ENCODE measurements around the gene PCDHGB3. TPM values are rescaled to one million over a fixed set of nuclear protein-coding genes. Genes with fewer than 3 reads are reported as not detected.

Gene PCDHGB3
- polyA plus RNA-seq, 1 donor from 2014 or later, result not detected

- peaks cover 15% of the 10 kb centered on the region for H3K9me3 ChIP-seq (ENCODE audit: low read length)
- H3K4me3 ChIP-seq (ENCODE audit: low read length), result peak within 1 kb of the TSS; percentile 15
- no peaks in the 10 kb centered on the region for H3K9me2 ChIP-seq (ENCODE audit: insufficient read depth, low read length)
- H2AFZ ChIP-seq (ENCODE audit: low read depth, low read length), result no peak within 1 kb of the TSS
- no peak within 1 kb of the TSS for H3K4me2 ChIP-seq (ENCODE audit: low read length)
- H3F3A ChIP-seq (ENCODE audit: insufficient read depth, low read length, poor library complexity, severe bottlenecking), result no peaks in the 10 kb centered on the region
- TF ChIP-seq EP300 (conservative IDR thresholded peaks at IDR 0.05; ENCODE audit: poor library complexity, severe bottlenecking) (no peak), SMC3 (conservative IDR thresholded peaks at IDR 0.05; ENCODE audit: poor library complexity) (no peak), RAD21 (conservative IDR thresholded peaks at IDR 0.05) (no peak), REST (IDR thresholded peaks at IDR 0.05; ENCODE audit: borderline replicate concordance) (no peak), EZH2 (IDR thresholded peaks at IDR 0.05; ENCODE audit: borderline replicate concordance, insufficient read depth, low read length, poor library complexity, severe bottlenecking) (no peak), CTCF (IDR thresholded peaks at IDR 0.05; ENCODE audit: poor library complexity, severe bottlenecking) (no peak), MXI1 (conservative IDR thresholded peaks at IDR 0.05; ENCODE audit: poor library complexity, severe bottlenecking) (no peak), TAF1 (IDR thresholded peaks at IDR 0.05; ENCODE audit: low read depth) (no peak), POLR2AphosphoS5 (IDR thresholded peaks at IDR 0.05) (no peak)
- no peaks in the 10 kb centered on the region for H3K27me3 ChIP-seq (ENCODE audit: insufficient read depth, low read depth, low read length)
- H3K79me2 ChIP-seq (replicated peaks; ENCODE audit: insufficient read depth, low read length), result no peaks in the 10 kb centered on the region
- H4K20me1 ChIP-seq (ENCODE audit: insufficient read depth), result no peaks in the 10 kb centered on the region
- no peak within 1 kb of the TSS for H3K27ac ChIP-seq (ENCODE audit: low read length)
- no peaks in the 10 kb centered on the region for H3K36me3 ChIP-seq (ENCODE audit: insufficient read depth, low read length)
- no peak within 1 kb of the TSS for H3K9ac ChIP-seq (ENCODE audit: low read length)
These were observed 20.0 kb upstream of the PCDHGB3 start, which contains the start of gene PCDHGB1 for GRCh38 chr5:141349917-141350619. TSS of gene PCDHGB1 (plus strand) at chr5:141350099. CDS start at chr5:141350261, 162 bp downstream.

- Histone ChIP-seq H3K79me2 (replicated peaks; ENCODE audit: insufficient read depth, low read length) (no peaks in the 10 kb centered on the region), H3K27me3 (ENCODE audit: insufficient read depth, low read depth, low read length) (no peaks in the 10 kb centered on the region), H3K9ac (ENCODE audit: low read length) (no peak overlapping the region), H3F3A (ENCODE audit: insufficient read depth, low read length, poor library complexity, severe bottlenecking) (no peaks in the 10 kb centered on the region), H3K9me2 (ENCODE audit: insufficient read depth, low read length) (no peaks in the 10 kb centered on the region), H3K27ac (ENCODE audit: low read length) (no peak overlapping the region), H2AFZ (ENCODE audit: low read depth, low read length) (no peak overlapping the region), H3K9me3 (ENCODE audit: low read length) (peaks cover 21% of the 10 kb centered on the region), H4K20me1 (ENCODE audit: insufficient read depth) (no peaks in the 10 kb centered on the region), H3K36me3 (ENCODE audit: insufficient read depth, low read length) (no peaks in the 10 kb centered on the region), H3K4me3 (ENCODE audit: low read length) (no peak overlapping the region), H3K4me2 (ENCODE audit: low read length) (no peak overlapping the region)
- TF ChIP-seq RAD21 (conservative IDR thresholded peaks at IDR 0.05) (no peak), MXI1 (conservative IDR thresholded peaks at IDR 0.05; ENCODE audit: poor library complexity, severe bottlenecking) (no peak), CTCF (IDR thresholded peaks at IDR 0.05; ENCODE audit: poor library complexity, severe bottlenecking) (no peak), EZH2 (IDR thresholded peaks at IDR 0.05; ENCODE audit: borderline replicate concordance, insufficient read depth, low read length, poor library complexity, severe bottlenecking) (no peak), POLR2AphosphoS5 (IDR thresholded peaks at IDR 0.05) (no peak), TAF1 (IDR thresholded peaks at IDR 0.05; ENCODE audit: low read depth) (no peak), EP300 (conservative IDR thresholded peaks at IDR 0.05; ENCODE audit: poor library complexity, severe bottlenecking) (no peak), SMC3 (conservative IDR thresholded peaks at IDR 0.05; ENCODE audit: poor library complexity) (no peak), REST (IDR thresholded peaks at IDR 0.05; ENCODE audit: borderline replicate concordance) (no peak)
These were observed 18.5 kb upstream of the PCDHGB3 start for GRCh38 chr5:141351591-141351990.

Data from neural cell (in vitro differentiated cells).